GM23338 (cell line): ENCODE data around the gene OBP2A. TPM values are rescaled to one million over a fixed set of nuclear protein-coding genes. Genes with fewer than 3 reads are reported as not detected.

Source experiments
- ATAC-seq: fragments of 200-7000 bp; cut with Tn5 transposase; 3 replicates; pipeline ENCODE4 v1.9.1; 2020
- DNase-seq: peaks from one replicate; pipeline ENCODE4 v3.0.0-alpha.2; 2015; ENCODE audit warnings: low spot score
- H2AFZ ChIP-seq: fragments of 200-600 bp; sonication (generic); 2 replicates; pipeline ENCODE4 v1.8.0; 2016; ENCODE audit warnings: antibody characterized with exemption, mild to moderate bottlenecking, moderate library complexity
- H3F3A ChIP-seq: fragments of 200-600 bp; sonication (generic); replicated peaks from 2 replicates; pipeline ENCODE4 v1.8.0; 2017; ENCODE audit warnings: antibody characterized with exemption, mixed run types, low read depth
- H3K27ac ChIP-seq: fragments of 200-600 bp; sonication (generic); 2 replicates; pipeline ENCODE4 v1.6.1; 2016; ENCODE audit warnings: low read depth
- H3K27me3 ChIP-seq: fragments of 200-600 bp; sonication (generic); 2 replicates; pipeline ENCODE4 v1.8.0; 2016; ENCODE audit warnings: mild to moderate bottlenecking, mixed run types, moderate library complexity; ENCODE audit not compliant: insufficient read depth
- H3K36me3 ChIP-seq: fragments of 200-600 bp; sonication (generic); 2 replicates; pipeline ENCODE4 v1.8.0; 2016; ENCODE audit warnings: mild to moderate bottlenecking; ENCODE audit not compliant: insufficient read depth
- H3K4me1 ChIP-seq: fragments of 200-600 bp; sonication (generic); 2 replicates; pipeline ENCODE4 v1.8.0; 2016; ENCODE audit warnings: mild to moderate bottlenecking, moderate library complexity; ENCODE audit not compliant: insufficient read depth
- H3K4me2 ChIP-seq: fragments of 200-600 bp; sonication (generic); 2 replicates; pipeline ENCODE4 v1.7.1; 2017; ENCODE audit warnings: mixed run types
- H3K4me3 ChIP-seq: fragments of 200-600 bp; sonication (generic); 2 replicates; pipeline ENCODE4 v1.6.1; 2016; ENCODE audit warnings: mixed run types
- H3K79me2 ChIP-seq: fragments of 200-600 bp; sonication (generic); replicated peaks from 2 replicates; pipeline ENCODE4 v1.8.0; 2017; ENCODE audit warnings: mild to moderate bottlenecking; ENCODE audit not compliant: insufficient read depth
- H3K9me2 ChIP-seq: fragments of 200-600 bp; sonication (generic); 2 replicates; pipeline ENCODE4 v1.8.0; 2017; ENCODE audit not compliant: insufficient read depth
- H4K20me1 ChIP-seq: fragments of 200-600 bp; sonication (generic); replicated peaks from 2 replicates; pipeline ENCODE4 v1.8.0; 2017; ENCODE audit warnings: mild to moderate bottlenecking; ENCODE audit not compliant: insufficient read depth
- H3K27ac Mint-ChIP-seq: 2 replicates; pipeline ENCODE4 v1.8.0; 2020; ENCODE audit warnings: inconsistent platforms, mild to moderate bottlenecking, moderate library complexity, mixed read lengths
- H3K27me3 Mint-ChIP-seq: 3 replicates; pipeline ENCODE4 v1.8.0; 2022; ENCODE audit warnings: low read depth, mild to moderate bottlenecking, moderate library complexity, mixed read lengths, inconsistent platforms; ENCODE audit not compliant: insufficient read depth, poor library complexity
- H3K36me3 Mint-ChIP-seq: 3 replicates; pipeline ENCODE4 v1.8.0; 2021; ENCODE audit warnings: low read depth, mild to moderate bottlenecking, inconsistent platforms, moderate library complexity, mixed read lengths
- H3K4me1 Mint-ChIP-seq: 3 replicates; pipeline ENCODE4 v1.8.0; 2020; ENCODE audit warnings: mild to moderate bottlenecking, inconsistent platforms, mixed read lengths
- H3K4me3 Mint-ChIP-seq: 3 replicates; pipeline ENCODE4 v1.8.0; 2021; ENCODE audit warnings: moderate library complexity, mild to moderate bottlenecking, inconsistent platforms, mixed read lengths
- H3K9me3 Mint-ChIP-seq: 3 replicates; pipeline ENCODE4 v1.8.0; 2020; ENCODE audit warnings: moderate library complexity, mild to moderate bottlenecking, inconsistent platforms, mixed read lengths
- CREB1 ChIP-seq: fragments of 250-450 bp; sonication (Bioruptor Pico); IDR thresholded peaks from 2 replicates; pipeline ENCODE4 v1.5.0; 2020; ENCODE audit warnings: low read depth, mild to moderate bottlenecking, moderate library complexity
- EZH2 ChIP-seq: fragments of 200-600 bp; sonication (generic); IDR thresholded peaks from one replicate; pipeline ENCODE4 v1.8.0; 2017; ENCODE audit warnings: antibody characterized with exemption, mild to moderate bottlenecking, low read depth; ENCODE audit not compliant: unreplicated experiment
- EZH2phosphoT487 ChIP-seq: fragments of 200-600 bp; sonication (generic); IDR thresholded peaks from one replicate; pipeline ENCODE4 v1.8.1; 2018; ENCODE audit warnings: antibody characterized with exemption; ENCODE audit not compliant: unreplicated experiment
- JUNB ChIP-seq: IDR thresholded peaks from one replicate; pipeline ENCODE4 v1.6.1; 2016; ENCODE audit warnings: antibody characterized with exemption; ENCODE audit not compliant: unreplicated experiment
- NANOG ChIP-seq: IDR thresholded peaks from 2 replicates; pipeline ENCODE4 v1.6.1; 2016; ENCODE audit warnings: antibody characterized with exemption, borderline replicate concordance
- POLR2AphosphoS5 ChIP-seq: IDR thresholded peaks from 2 replicates; pipeline ENCODE4 v1.6.1; 2016; ENCODE audit warnings: antibody characterized with exemption, low read depth
- ZNF114 ChIP-seq: fragments of 250-450 bp; sonication (Bioruptor Pico); IDR thresholded peaks from 2 replicates; pipeline ENCODE4 v1.5.0; 2020; ENCODE audit warnings: mild to moderate bottlenecking, moderate library complexity
- ZNF331 ChIP-seq: fragments of 250-450 bp; sonication (Bioruptor Pico); IDR thresholded peaks from 2 replicates; pipeline ENCODE4 v1.5.0; 2020; ENCODE audit warnings: low read depth, mild to moderate bottlenecking, moderate library complexity
- polyA plus RNA-seq: library from polyadenylated mRNA; unstranded; fragments of >200 nt; fragmentation: Nextera tagmentation; extraction: Ambion mirVana; gene quantifications from 2 replicates; pipeline ENCODE4 v1.2.1, GENCODE V29; 2016
- total RNA-seq: library from RNA; depleted of rRNA; stranded (reverse); fragments of >200 nt; shearing (Covaris generic); gene quantifications from 2 replicates; pipeline ENCODE4 v1.2.3, GENCODE V29; 2014
- TF ChIP-seq, protein P1 (sequence below): fragments of 250-450 bp; sonication (Bioruptor Pico); IDR thresholded peaks from 2 replicates; pipeline ENCODE4 v1.5.0; 2020; ENCODE audit warnings: mild to moderate bottlenecking, moderate library complexity
- TF ChIP-seq, protein P2 (sequence below): IDR thresholded peaks from 2 replicates; pipeline ENCODE4 v1.6.1; 2016; ENCODE audit warnings: antibody characterized with exemption
- TF ChIP-seq, protein P3 (sequence below), 2 experiments: fragments of 200-600 bp in 1 of 2; sonication (generic) in 1 of 2; conservative IDR thresholded peaks; 2 replicates each; pipeline versions ENCODE4 v1.5.1 to v1.6.1; 2016 to 2017; ENCODE audit warnings: antibody characterized with exemption in 2 of 2, low read depth in 2 of 2, mild to moderate bottlenecking in 2 of 2, moderate library complexity in 1 of 2
- TF ChIP-seq, protein P4 (sequence below): IDR thresholded peaks from one replicate; pipeline ENCODE4 v1.6.1; 2018; ENCODE audit warnings: antibody characterized with exemption; ENCODE audit not compliant: unreplicated experiment

OBP2A gene
- total and polyA plus RNA-seq, 2 experiments from 2014 or later = not detected

DNA sequence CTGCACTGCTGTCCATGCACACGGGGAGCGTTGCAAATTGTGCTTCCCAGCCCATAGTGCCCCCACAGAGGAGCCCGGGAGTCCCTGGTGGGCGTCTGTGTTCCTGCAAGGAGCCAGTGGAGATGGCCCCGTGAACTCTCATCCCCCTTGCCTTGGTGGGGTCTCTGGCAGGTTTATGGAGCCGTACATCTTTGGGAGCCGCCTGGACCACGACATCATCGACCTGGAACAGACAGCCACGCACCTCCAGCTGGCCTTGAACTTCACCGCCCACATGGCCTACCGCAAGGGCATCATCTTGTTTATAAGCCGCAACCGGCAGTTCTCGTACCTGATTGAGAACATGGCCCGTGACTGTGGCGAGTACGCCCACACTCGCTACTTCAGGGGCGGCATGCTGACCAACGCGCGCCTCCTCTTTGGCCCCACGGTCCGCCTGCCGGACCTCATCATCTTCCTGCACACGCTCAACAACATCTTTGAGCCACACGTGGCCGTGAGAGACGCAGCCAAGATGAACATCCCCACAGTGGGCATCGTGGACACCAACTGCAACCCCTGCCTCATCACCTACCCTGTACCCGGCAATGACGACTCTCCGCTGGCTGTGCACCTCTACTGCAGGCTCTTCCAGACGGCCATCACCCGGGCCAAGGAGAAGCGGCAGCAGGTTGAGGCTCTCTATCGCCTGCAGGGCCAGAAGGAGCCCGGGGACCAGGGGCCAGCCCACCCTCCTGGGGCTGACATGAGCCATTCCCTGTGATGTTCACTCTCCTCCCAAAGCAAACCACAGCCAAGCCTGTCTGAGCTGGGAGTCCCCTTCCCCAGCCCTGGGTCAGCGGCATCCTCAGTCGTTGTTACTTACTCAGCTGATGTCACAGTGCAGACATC is 42.3 kb upstream of the OBP2A start:
- no peak for ATAC-seq

More for the DNA sequence above, 42.3 kb upstream of the OBP2A start:
- Histone ChIP-seq H3K4me3 (no peak overlapping the region), H4K20me1 (no peaks in the 10 kb centered on the region; the same call in 1 of the 2 replicates), H3K4me2 (no peak overlapping the region), H3K27me3 (no peaks in the 10 kb centered on the region), H3K9me2 (no peaks in the 10 kb centered on the region), H2AFZ (no peak overlapping the region), H3F3A (0 out of 2 replicates have a peak, but pooled peaks cover 3% of the 10 kb centered on the region), H3K79me2 (peaks cover 19% of the 10 kb centered on the region), H3K27ac (no peak overlapping the region), H3K4me1 (no peaks in the 10 kb centered on the region; the same call in 1 of the 2 replicates), H3K36me3 (peaks cover 9% of the 10 kb centered on the region; the same call in 1 of the 2 replicates)
- H3K36me3 Mint-ChIP-seq = peaks cover 39% of the 10 kb centered on the region
- no peak overlapping the region for H3K27ac Mint-ChIP-seq
- TF ChIP-seq POLR2AphosphoS5 = no peak
- TF ChIP-seq, protein P1, sequence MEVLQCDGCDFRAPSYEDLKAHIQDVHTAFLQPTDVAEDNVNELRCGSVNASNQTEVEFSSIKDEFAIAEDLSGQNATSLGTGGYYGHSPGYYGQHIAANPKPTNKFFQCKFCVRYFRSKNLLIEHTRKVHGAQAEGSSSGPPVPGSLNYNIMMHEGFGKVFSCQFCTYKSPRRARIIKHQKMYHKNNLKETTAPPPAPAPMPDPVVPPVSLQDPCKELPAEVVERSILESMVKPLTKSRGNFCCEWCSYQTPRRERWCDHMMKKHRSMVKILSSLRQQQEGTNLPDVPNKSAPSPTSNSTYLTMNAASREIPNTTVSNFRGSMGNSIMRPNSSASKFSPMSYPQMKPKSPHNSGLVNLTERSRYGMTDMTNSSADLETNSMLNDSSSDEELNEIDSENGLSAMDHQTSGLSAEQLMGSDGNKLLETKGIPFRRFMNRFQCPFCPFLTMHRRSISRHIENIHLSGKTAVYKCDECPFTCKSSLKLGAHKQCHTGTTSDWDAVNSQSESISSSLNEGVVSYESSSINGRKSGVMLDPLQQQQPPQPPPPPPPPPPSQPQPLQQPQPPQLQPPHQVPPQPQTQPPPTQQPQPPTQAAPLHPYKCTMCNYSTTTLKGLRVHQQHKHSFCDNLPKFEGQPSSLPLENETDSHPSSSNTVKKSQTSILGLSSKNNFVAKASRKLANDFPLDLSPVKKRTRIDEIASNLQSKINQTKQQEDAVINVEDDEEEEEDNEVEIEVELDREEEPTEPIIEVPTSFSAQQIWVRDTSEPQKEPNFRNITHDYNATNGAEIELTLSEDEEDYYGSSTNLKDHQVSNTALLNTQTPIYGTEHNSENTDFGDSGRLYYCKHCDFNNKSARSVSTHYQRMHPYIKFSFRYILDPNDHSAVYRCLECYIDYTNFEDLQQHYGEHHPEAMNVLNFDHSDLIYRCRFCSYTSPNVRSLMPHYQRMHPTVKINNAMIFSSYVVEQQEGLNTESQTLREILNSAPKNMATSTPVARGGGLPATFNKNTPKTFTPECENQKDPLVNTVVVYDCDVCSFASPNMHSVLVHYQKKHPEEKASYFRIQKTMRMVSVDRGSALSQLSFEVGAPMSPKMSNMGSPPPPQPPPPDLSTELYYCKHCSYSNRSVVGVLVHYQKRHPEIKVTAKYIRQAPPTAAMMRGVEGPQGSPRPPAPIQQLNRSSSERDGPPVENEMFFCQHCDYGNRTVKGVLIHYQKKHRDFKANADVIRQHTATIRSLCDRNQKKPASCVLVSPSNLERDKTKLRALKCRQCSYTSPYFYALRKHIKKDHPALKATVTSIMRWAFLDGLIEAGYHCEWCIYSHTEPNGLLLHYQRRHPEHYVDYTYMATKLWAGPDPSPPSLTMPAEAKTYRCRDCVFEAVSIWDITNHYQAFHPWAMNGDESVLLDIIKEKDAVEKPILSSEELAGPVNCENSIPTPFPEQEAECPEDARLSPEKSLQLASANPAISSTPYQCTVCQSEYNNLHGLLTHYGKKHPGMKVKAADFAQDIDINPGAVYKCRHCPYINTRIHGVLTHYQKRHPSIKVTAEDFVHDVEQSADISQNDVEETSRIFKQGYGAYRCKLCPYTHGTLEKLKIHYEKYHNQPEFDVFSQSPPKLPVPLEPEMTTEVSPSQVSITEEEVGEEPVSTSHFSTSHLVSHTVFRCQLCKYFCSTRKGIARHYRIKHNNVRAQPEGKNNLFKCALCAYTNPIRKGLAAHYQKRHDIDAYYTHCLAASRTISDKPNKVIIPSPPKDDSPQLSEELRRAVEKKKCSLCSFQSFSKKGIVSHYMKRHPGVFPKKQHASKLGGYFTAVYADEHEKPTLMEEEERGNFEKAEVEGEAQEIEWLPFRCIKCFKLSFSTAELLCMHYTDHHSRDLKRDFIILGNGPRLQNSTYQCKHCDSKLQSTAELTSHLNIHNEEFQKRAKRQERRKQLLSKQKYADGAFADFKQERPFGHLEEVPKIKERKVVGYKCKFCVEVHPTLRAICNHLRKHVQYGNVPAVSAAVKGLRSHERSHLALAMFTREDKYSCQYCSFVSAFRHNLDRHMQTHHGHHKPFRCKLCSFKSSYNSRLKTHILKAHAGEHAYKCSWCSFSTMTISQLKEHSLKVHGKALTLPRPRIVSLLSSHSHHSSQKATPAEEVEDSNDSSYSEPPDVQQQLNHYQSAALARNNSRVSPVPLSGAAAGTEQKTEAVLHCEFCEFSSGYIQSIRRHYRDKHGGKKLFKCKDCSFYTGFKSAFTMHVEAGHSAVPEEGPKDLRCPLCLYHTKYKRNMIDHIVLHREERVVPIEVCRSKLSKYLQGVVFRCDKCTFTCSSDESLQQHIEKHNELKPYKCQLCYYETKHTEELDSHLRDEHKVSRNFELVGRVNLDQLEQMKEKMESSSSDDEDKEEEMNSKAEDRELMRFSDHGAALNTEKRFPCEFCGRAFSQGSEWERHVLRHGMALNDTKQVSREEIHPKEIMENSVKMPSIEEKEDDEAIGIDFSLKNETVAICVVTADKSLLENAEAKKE = no peak
- TF ChIP-seq, protein P2, sequence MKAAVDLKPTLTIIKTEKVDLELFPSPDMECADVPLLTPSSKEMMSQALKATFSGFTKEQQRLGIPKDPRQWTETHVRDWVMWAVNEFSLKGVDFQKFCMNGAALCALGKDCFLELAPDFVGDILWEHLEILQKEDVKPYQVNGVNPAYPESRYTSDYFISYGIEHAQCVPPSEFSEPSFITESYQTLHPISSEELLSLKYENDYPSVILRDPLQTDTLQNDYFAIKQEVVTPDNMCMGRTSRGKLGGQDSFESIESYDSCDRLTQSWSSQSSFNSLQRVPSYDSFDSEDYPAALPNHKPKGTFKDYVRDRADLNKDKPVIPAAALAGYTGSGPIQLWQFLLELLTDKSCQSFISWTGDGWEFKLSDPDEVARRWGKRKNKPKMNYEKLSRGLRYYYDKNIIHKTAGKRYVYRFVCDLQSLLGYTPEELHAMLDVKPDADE = no peak
- TF ChIP-seq ZNF114 (CRISPR knock-in tag) = no peak
- no peak for TF ChIP-seq ZNF331 (CRISPR knock-in tag)
- TF ChIP-seq, protein P3, sequence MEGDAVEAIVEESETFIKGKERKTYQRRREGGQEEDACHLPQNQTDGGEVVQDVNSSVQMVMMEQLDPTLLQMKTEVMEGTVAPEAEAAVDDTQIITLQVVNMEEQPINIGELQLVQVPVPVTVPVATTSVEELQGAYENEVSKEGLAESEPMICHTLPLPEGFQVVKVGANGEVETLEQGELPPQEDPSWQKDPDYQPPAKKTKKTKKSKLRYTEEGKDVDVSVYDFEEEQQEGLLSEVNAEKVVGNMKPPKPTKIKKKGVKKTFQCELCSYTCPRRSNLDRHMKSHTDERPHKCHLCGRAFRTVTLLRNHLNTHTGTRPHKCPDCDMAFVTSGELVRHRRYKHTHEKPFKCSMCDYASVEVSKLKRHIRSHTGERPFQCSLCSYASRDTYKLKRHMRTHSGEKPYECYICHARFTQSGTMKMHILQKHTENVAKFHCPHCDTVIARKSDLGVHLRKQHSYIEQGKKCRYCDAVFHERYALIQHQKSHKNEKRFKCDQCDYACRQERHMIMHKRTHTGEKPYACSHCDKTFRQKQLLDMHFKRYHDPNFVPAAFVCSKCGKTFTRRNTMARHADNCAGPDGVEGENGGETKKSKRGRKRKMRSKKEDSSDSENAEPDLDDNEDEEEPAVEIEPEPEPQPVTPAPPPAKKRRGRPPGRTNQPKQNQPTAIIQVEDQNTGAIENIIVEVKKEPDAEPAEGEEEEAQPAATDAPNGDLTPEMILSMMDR (conservative IDR thresholded peaks at IDR 0.05; ENCODE audit: low read depth in 2 of 2) = no peak
- TF ChIP-seq EZH2 = no peak
- TF ChIP-seq, protein P4, sequence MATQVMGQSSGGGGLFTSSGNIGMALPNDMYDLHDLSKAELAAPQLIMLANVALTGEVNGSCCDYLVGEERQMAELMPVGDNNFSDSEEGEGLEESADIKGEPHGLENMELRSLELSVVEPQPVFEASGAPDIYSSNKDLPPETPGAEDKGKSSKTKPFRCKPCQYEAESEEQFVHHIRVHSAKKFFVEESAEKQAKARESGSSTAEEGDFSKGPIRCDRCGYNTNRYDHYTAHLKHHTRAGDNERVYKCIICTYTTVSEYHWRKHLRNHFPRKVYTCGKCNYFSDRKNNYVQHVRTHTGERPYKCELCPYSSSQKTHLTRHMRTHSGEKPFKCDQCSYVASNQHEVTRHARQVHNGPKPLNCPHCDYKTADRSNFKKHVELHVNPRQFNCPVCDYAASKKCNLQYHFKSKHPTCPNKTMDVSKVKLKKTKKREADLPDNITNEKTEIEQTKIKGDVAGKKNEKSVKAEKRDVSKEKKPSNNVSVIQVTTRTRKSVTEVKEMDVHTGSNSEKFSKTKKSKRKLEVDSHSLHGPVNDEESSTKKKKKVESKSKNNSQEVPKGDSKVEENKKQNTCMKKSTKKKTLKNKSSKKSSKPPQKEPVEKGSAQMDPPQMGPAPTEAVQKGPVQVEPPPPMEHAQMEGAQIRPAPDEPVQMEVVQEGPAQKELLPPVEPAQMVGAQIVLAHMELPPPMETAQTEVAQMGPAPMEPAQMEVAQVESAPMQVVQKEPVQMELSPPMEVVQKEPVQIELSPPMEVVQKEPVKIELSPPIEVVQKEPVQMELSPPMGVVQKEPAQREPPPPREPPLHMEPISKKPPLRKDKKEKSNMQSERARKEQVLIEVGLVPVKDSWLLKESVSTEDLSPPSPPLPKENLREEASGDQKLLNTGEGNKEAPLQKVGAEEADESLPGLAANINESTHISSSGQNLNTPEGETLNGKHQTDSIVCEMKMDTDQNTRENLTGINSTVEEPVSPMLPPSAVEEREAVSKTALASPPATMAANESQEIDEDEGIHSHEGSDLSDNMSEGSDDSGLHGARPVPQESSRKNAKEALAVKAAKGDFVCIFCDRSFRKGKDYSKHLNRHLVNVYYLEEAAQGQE = no peak
- TF ChIP-seq JUNB = no peak
- no peak for TF ChIP-seq EZH2phosphoT487
- no peak for TF ChIP-seq NANOG
- no peak for TF ChIP-seq CREB1 (CRISPR knock-in tag)
- DNase-seq = no peak
- 0 out of 3 replicates have a peak overlapping the region, but pooled peaks have one; percentile 82 for H3K4me3 Mint-ChIP-seq
- H3K27me3 Mint-ChIP-seq = peaks cover 14% of the 10 kb centered on the region
- peaks cover 16% of the 10 kb centered on the region for H3K4me1 Mint-ChIP-seq
- no peaks in the 10 kb centered on the region for H3K9me3 Mint-ChIP-seq
